Osteoblast (primary cell): ENCODE data around the gene BTRC. TPM values are rescaled to one million over a fixed set of nuclear protein-coding genes. Genes with fewer than 3 reads are reported as not detected.

Experiments used
- DNase-seq: peaks from one replicate; pipeline ENCODE4 v3.0.0; 2011; ENCODE audit warnings: low spot score, mixed read lengths; ENCODE audit not compliant: insufficient read length; ENCODE audit errors: missing footprints
- H2AFZ ChIP-seq: 2 replicates; pipeline ENCODE4 v1.6.0; 2011; ENCODE audit warnings: mild to moderate bottlenecking, low read length
- H3K27ac ChIP-seq: 2 replicates; pipeline ENCODE4 v1.5.1; 2011; ENCODE audit warnings: mild to moderate bottlenecking, low read depth, low read length, moderate library complexity
- H3K27me3 ChIP-seq: 2 replicates; pipeline ENCODE4 v1.6.0; 2012; ENCODE audit warnings: mild to moderate bottlenecking, control low read depth, inconsistent platforms, low read length, moderate library complexity; ENCODE audit not compliant: insufficient read depth
- H3K36me3 ChIP-seq: 2 replicates; pipeline ENCODE4 v1.5.1; 2011; ENCODE audit warnings: mild to moderate bottlenecking, low read length, control low read depth, moderate library complexity; ENCODE audit not compliant: insufficient read depth
- H3K4me1 ChIP-seq: 2 replicates; pipeline ENCODE4 v1.5.1; 2011; ENCODE audit warnings: mild to moderate bottlenecking, low read length, control low read depth, moderate library complexity; ENCODE audit not compliant: insufficient read depth
- H3K4me2 ChIP-seq: 2 replicates; pipeline ENCODE4 v1.6.0; 2011; ENCODE audit warnings: mild to moderate bottlenecking, low read length; ENCODE audit not compliant: insufficient read depth
- H3K4me3 ChIP-seq: fragments of 200-600 bp; sonication (generic); 3 replicates; pipeline ENCODE4 v1.5.1; 2012; ENCODE audit warnings: mild to moderate bottlenecking, low read length, inconsistent platforms; ENCODE audit not compliant: insufficient read depth
- H3K79me2 ChIP-seq: 2 replicates; pipeline ENCODE4 v1.6.0; 2012; ENCODE audit warnings: mild to moderate bottlenecking, low read length, control low read depth, inconsistent platforms; ENCODE audit not compliant: insufficient read depth
- H3K9me3 ChIP-seq: 2 replicates; pipeline ENCODE4 v1.5.1; 2011; ENCODE audit warnings: low read depth, low read length, control low read depth
- H4K20me1 ChIP-seq: 2 replicates; pipeline ENCODE4 v1.6.0; 2012; ENCODE audit warnings: mild to moderate bottlenecking, low read length, control low read depth; ENCODE audit not compliant: insufficient read depth
- total RNA-seq: library from RNA; depleted of rRNA; stranded (reverse); fragments of >200 nt; gene quantifications from 2 replicates; pipeline ENCODE4 v1.2.3, GENCODE V29; 2012
- TF ChIP-seq, protein P1 (sequence below): IDR thresholded peaks from 2 replicates; pipeline ENCODE4 v1.5.1; 2011; ENCODE audit warnings: mild to moderate bottlenecking, low read depth, low read length, moderate library complexity; ENCODE audit errors: extremely low read depth

The BTRC gene
- total RNA-seq, 1 donor, result 11.2 TPM

- TF ChIP-seq, protein P1, sequence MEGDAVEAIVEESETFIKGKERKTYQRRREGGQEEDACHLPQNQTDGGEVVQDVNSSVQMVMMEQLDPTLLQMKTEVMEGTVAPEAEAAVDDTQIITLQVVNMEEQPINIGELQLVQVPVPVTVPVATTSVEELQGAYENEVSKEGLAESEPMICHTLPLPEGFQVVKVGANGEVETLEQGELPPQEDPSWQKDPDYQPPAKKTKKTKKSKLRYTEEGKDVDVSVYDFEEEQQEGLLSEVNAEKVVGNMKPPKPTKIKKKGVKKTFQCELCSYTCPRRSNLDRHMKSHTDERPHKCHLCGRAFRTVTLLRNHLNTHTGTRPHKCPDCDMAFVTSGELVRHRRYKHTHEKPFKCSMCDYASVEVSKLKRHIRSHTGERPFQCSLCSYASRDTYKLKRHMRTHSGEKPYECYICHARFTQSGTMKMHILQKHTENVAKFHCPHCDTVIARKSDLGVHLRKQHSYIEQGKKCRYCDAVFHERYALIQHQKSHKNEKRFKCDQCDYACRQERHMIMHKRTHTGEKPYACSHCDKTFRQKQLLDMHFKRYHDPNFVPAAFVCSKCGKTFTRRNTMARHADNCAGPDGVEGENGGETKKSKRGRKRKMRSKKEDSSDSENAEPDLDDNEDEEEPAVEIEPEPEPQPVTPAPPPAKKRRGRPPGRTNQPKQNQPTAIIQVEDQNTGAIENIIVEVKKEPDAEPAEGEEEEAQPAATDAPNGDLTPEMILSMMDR, result no peak
- no peaks in the 10 kb centered on the region for H3K4me1 ChIP-seq
Observed at GRCh38 chr10:101428036-101428435, 74.1 kb downstream of the BTRC start.

GRCh38 chr10:101429423-101429822 lies 75.5 kb downstream of the BTRC start:
- Histone ChIP-seq H2AFZ (no peak overlapping the region), H3K4me2 (no peak overlapping the region), H3K79me2 (peaks cover 2% of the 10 kb centered on the region), H4K20me1 (peaks cover 33% of the 10 kb centered on the region), H3K36me3 (no peaks in the 10 kb centered on the region), H3K27me3 (no peaks in the 10 kb centered on the region), H3K9me3 (no peaks in the 10 kb centered on the region), H3K4me3 (no peak overlapping the region), H3K27ac (no peak overlapping the region), H3K4me1 (no peaks in the 10 kb centered on the region)
- no peak for DNase-seq
- TF ChIP-seq, protein P1, result no peak

More at GRCh38 chr10:101428036-101428435, 74.1 kb downstream of the BTRC start:
- Histone ChIP-seq H3K27me3 (no peaks in the 10 kb centered on the region), H3K79me2 (peaks cover 7% of the 10 kb centered on the region), H3K36me3 (no peaks in the 10 kb centered on the region), H3K4me2 (no peak overlapping the region), H4K20me1 (peaks cover 46% of the 10 kb centered on the region), H3K27ac (no peak overlapping the region), H2AFZ (no peak overlapping the region), H3K4me3 (no peak overlapping the region), H3K9me3 (no peaks in the 10 kb centered on the region)
- no peak for DNase-seq

- no peak overlapping the region for H3K4me3 ChIP-seq
- no peak for DNase-seq
- no peaks in the 10 kb centered on the region for H3K4me1 ChIP-seq
- H3K27ac ChIP-seq, result no peak overlapping the region
- H3K79me2 ChIP-seq, result no peaks in the 10 kb centered on the region
- no peak overlapping the region for H2AFZ ChIP-seq
- TF ChIP-seq, protein P1, result no peak
- H4K20me1 ChIP-seq, result peaks cover 19% of the 10 kb centered on the region
- H3K4me2 ChIP-seq, result no peak overlapping the region
- H3K9me3 ChIP-seq, result no peaks in the 10 kb centered on the region
- no peaks in the 10 kb centered on the region for H3K27me3 ChIP-seq
- no peaks in the 10 kb centered on the region for H3K36me3 ChIP-seq
Observed at GRCh38 chr10:101436302-101436701, 82.3 kb downstream of the BTRC start.

DNA sequence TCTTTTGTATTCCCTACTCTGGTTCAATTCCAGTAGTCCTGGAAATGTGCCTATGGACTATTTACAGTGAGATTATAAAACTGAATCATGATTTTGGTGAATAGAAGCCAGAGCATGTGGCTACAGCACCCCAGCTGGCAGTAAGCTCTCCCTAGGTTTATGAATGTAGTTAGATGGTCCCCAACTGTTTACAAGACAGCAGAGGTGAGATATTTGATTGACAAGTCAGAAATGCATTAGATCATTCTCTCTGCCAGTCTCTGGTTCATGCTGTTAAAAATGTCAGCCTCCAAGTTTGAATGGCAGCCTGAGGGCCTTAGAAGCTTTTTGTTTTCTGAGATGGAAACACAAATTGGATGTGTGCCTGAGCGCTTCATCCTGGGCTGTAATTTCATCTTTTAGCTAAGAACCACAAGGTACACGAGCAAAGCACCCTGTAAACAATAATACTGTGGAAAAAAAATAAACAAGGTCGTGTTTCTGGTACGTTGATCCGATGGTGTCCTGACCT lies 85.0 kb downstream of the BTRC start:
- Histone ChIP-seq H3K4me1 (peaks cover 2% of the 10 kb centered on the region), H3K36me3 (no peaks in the 10 kb centered on the region), H3K4me3 (no peak overlapping the region), H3K4me2 (no peak overlapping the region), H3K27me3 (no peaks in the 10 kb centered on the region), H2AFZ (no peak overlapping the region), H4K20me1 (peaks cover 33% of the 10 kb centered on the region), H3K79me2 (no peaks in the 10 kb centered on the region), H3K27ac (no peak overlapping the region), H3K9me3 (no peaks in the 10 kb centered on the region)
- DNase-seq, result no peak
- TF ChIP-seq, protein P1, result no peak
